HCT116 (cell line): ENCODE data around the gene C1orf50. TPM values are rescaled to one million over a fixed set of nuclear protein-coding genes. Genes with fewer than 3 reads are reported as not detected.

Experiments
- ATAC-seq: fragments of 200-7000 bp; cut with Tn5 transposase; 2 replicates; pipeline ENCODE4 v1.9.1; 2020; ENCODE audit warnings: mild to moderate bottlenecking, moderate library complexity
- BruUV-seq: library from RNA; stranded (reverse); fragments of 400-500 nt; replicated peaks from 2 replicates; lab custom pipeline; 2021; lab: Mats Ljungman, UMichigan
- CTCF ChIA-PET: fragments of 300-600 bp; sonication (Branson Sonifier 250); formaldehyde crosslinking; loops from one replicate; lab custom pipeline; 2021; ENCODE audit warnings: antibody characterized with exemption; lab: Charles Lee
- POLR2A ChIA-PET: fragments of 300-600, 350-600 bp; sonication (Branson Sonifier 250); formaldehyde crosslinking; loops from one replicate; lab custom pipeline; 2021; ENCODE audit warnings: antibody characterized with exemption; lab: Charles Lee
- RAD21 ChIA-PET, 2 experiments: fragments of 300-600 bp; sonication (Branson Sonifier 250); formaldehyde crosslinking; loops; one replicate each; lab custom pipeline; 2023; ENCODE audit warnings: low total read pairs in 2 of 2; ENCODE audit not compliant: uncharacterized antibody in 2 of 2, unreplicated experiment in 2 of 2, low non-redundant PET in 1 of 2; lab: Charles Lee
- DNase-seq: peaks from one replicate; pipeline ENCODE4 v3.0.0-alpha.2; 2010; ENCODE audit warnings: low read depth, low spot score
- H2AFZ ChIP-seq: fragments of 200-600 bp; shearing (Covaris generic), sonication (generic); 2 replicates; pipeline ENCODE4 v1.6.1; 2017; ENCODE audit warnings: low read depth, mixed run types, mixed read lengths, antibody characterized with exemption, low read length; ENCODE audit not compliant: poor library complexity, severe bottlenecking
- H3K27ac ChIP-seq: 2 replicates; pipeline ENCODE4 v1.5.1; 2012; ENCODE audit warnings: low read depth, low read length
- H3K27me3 ChIP-seq: fragments of 200-600 bp; sonication (generic); 2 replicates; pipeline ENCODE4 v1.6.1; 2016; ENCODE audit warnings: mixed run types, low read length, mixed read lengths; ENCODE audit not compliant: insufficient read depth
- H3K36me3 ChIP-seq, 2 experiments: fragments of 200-500 bp in 1 of 2; fragments of 200-600 bp in 1 of 2; sonication (Bioruptor generic) in 1 of 2; sonication (generic) in 1 of 2; 2 replicates each; pipeline versions ENCODE4 v1.5.1 to v1.6.1; 2014 to 2016; ENCODE audit warnings: low read length in 2 of 2, inconsistent platforms in 1 of 2, mixed read lengths in 1 of 2, mixed run types in 1 of 2; ENCODE audit not compliant: insufficient read depth in 2 of 2, control insufficient read depth in 1 of 2
- H3K4me1 ChIP-seq, 2 experiments: fragments of 200-600 bp in 1 of 2; sonication (generic) in 1 of 2; 2 replicates each; pipeline versions ENCODE4 v1.5.1 to v1.6.1; 2012 to 2017; ENCODE audit warnings: low read length in 2 of 2, inconsistent platforms in 1 of 2, mild to moderate bottlenecking in 1 of 2, mixed read lengths in 1 of 2, mixed run types in 1 of 2, moderate library complexity in 1 of 2; ENCODE audit not compliant: insufficient read depth in 2 of 2, control insufficient read depth in 1 of 2
- H3K4me2 ChIP-seq: fragments of 200-600 bp; sonication (generic); 2 replicates; pipeline ENCODE4 v1.6.1; 2017; ENCODE audit warnings: mixed run types, low read length, mixed read lengths
- H3K4me3 ChIP-seq, 2 experiments: fragments of 200-600 bp in 1 of 2; sonication (generic) in 1 of 2; replicated peaks in 1 of 2; 2 replicates each; pipeline ENCODE4 v1.5.1; 2011 to 2016; ENCODE audit warnings: low read length in 2 of 2, control low read depth in 1 of 2, low read depth in 1 of 2, mild to moderate bottlenecking in 1 of 2, mixed read lengths in 1 of 2, mixed run types in 1 of 2
- H3K79me2 ChIP-seq: fragments of 200-600 bp; sonication (generic); 2 replicates; pipeline ENCODE4 v1.6.1; 2017; ENCODE audit warnings: mild to moderate bottlenecking, mixed run types, low read length, moderate library complexity, mixed read lengths; ENCODE audit not compliant: insufficient read depth
- H3K9ac ChIP-seq: fragments of 200-600 bp; sonication (generic); 2 replicates; pipeline ENCODE4 v1.6.1; 2016; ENCODE audit warnings: low read length, mixed read lengths
- H3K9me2 ChIP-seq: fragments of 200-600 bp; sonication (generic), shearing (Covaris generic); 2 replicates; pipeline ENCODE4 v1.6.1; 2017; ENCODE audit warnings: mixed run types, mild to moderate bottlenecking, moderate library complexity; ENCODE audit not compliant: insufficient read depth
- H3K9me3 ChIP-seq, 2 experiments: fragments of 200-500 bp in 1 of 2; fragments of 200-600 bp in 1 of 2; sonication (Bioruptor generic) in 1 of 2; sonication (generic) in 1 of 2; 2 replicates each; pipeline ENCODE4 v1.6.1; 2014 to 2017; ENCODE audit warnings: low read length in 2 of 2, mixed read lengths in 2 of 2, inconsistent platforms in 1 of 2, low read depth in 1 of 2, mild to moderate bottlenecking in 1 of 2, mixed run types in 1 of 2, moderate library complexity in 1 of 2; ENCODE audit not compliant: control insufficient read depth in 1 of 2, insufficient read depth in 1 of 2
- H4K20me1 ChIP-seq: fragments of 200-600 bp; sonication (generic), shearing (Covaris generic); 2 replicates; pipeline ENCODE4 v1.6.1; 2017; ENCODE audit warnings: mixed run types, mild to moderate bottlenecking, moderate library complexity; ENCODE audit not compliant: insufficient read depth
- CEBPB ChIP-seq: IDR thresholded peaks from 2 replicates; pipeline ENCODE4 v1.6.1; 2012; ENCODE audit warnings: low read depth
- ELF1 ChIP-seq: IDR thresholded peaks from 2 replicates; pipeline ENCODE4 v1.6.1; 2012; ENCODE audit warnings: low read depth, borderline replicate concordance
- EZH2 ChIP-seq: fragments of 200-600 bp; sonication (generic); IDR thresholded peaks from 2 replicates; pipeline ENCODE4 v1.6.1; 2017; ENCODE audit warnings: antibody characterized with exemption, mixed run types
- EZH2phosphoT487 ChIP-seq: fragments of 200-600 bp; IDR thresholded peaks from 2 replicates; pipeline ENCODE4 v1.6.1; 2018; ENCODE audit warnings: antibody characterized with exemption, borderline replicate concordance
- JUND ChIP-seq: IDR thresholded peaks from 2 replicates; pipeline ENCODE4 v1.6.1; 2012
- POLR2AphosphoS5 ChIP-seq: IDR thresholded peaks from 2 replicates; pipeline ENCODE4 v1.6.1; 2011; ENCODE audit warnings: mild to moderate bottlenecking, low read depth, low read length, moderate library complexity
- RAD21 ChIP-seq: IDR thresholded peaks from 2 replicates; pipeline ENCODE4 v1.6.1; 2012; ENCODE audit warnings: low read depth, mild to moderate bottlenecking
- SIN3A ChIP-seq: IDR thresholded peaks from 2 replicates; pipeline ENCODE4 v1.6.1; 2012; ENCODE audit warnings: low read depth
- SP1 ChIP-seq: IDR thresholded peaks from 2 replicates; pipeline ENCODE4 v1.6.1; 2012; ENCODE audit warnings: low read depth
- TCF7L2 ChIP-seq: IDR thresholded peaks from 2 replicates; pipeline ENCODE4 v1.7.0; 2011; ENCODE audit warnings: borderline replicate concordance, inconsistent platforms; ENCODE audit not compliant: insufficient read depth, insufficient read length; ENCODE audit errors: extremely low read depth
- YY1 ChIP-seq: IDR thresholded peaks from 2 replicates; pipeline ENCODE4 v1.6.1; 2011; ENCODE audit warnings: low read length, low read depth, moderate library complexity, mild to moderate bottlenecking; ENCODE audit not compliant: insufficient replicate concordance; ENCODE audit errors: extremely low read depth
- intact Hi-C: fragments of 100-400 bp; cut with micrococcal nuclease; formaldehyde crosslinking; loops from 2 replicates; pipeline ENCODE4 v1.10.0; 2022
- total RNA-seq: library from RNA; stranded (reverse); gene quantifications from one replicate; pipeline ENCODE4 v1.2.1, GENCODE V29; 2021; ENCODE audit not compliant: unreplicated experiment
- TF ChIP-seq, protein P1 (sequence below): IDR thresholded peaks from 2 replicates; pipeline ENCODE4 v1.6.1; 2012; ENCODE audit warnings: low read depth
- TF ChIP-seq, protein P2 (sequence below), 3 experiments: fragments of 200-600 bp in 1 of 3; sonication (generic) in 1 of 3; IDR thresholded peaks in 2 of 3; conservative IDR thresholded peaks in 1 of 3; 2 replicates each; pipeline ENCODE4 v1.5.1; 2012 to 2017; ENCODE audit warnings: low read depth in 2 of 3, low read length in 2 of 3, antibody characterized with exemption in 1 of 3, borderline replicate concordance in 1 of 3, control low read depth in 1 of 3, mild to moderate bottlenecking in 1 of 3, mixed read lengths in 1 of 3, mixed run types in 1 of 3, moderate library complexity in 1 of 3; ENCODE audit not compliant: insufficient read depth in 1 of 3

Gene C1orf50
- total RNA-seq, 1 experiment from 2014 or later = 5.8 TPM

DNA sequence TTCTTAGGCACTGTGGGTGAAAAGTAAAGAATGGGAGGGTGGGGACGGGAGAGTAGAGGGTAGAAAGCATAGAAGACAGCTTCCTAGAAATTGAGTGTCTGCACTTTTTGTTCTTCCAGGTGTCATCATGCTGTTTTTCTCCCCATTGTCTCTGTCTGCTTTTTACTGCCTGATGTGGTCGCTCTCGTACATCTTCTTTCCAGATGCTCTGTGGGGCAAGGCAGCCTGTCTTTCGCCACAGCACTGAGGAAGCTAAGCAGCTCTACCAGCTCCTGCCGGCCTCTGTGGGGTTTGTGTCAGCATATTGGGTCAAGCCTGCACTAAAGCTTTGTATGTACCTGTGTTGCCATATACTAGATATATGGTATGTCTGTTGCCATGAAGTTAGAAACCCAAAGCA, 30.9 kb downstream of the C1orf50 start (continued):
- TF ChIP-seq, protein P1, sequence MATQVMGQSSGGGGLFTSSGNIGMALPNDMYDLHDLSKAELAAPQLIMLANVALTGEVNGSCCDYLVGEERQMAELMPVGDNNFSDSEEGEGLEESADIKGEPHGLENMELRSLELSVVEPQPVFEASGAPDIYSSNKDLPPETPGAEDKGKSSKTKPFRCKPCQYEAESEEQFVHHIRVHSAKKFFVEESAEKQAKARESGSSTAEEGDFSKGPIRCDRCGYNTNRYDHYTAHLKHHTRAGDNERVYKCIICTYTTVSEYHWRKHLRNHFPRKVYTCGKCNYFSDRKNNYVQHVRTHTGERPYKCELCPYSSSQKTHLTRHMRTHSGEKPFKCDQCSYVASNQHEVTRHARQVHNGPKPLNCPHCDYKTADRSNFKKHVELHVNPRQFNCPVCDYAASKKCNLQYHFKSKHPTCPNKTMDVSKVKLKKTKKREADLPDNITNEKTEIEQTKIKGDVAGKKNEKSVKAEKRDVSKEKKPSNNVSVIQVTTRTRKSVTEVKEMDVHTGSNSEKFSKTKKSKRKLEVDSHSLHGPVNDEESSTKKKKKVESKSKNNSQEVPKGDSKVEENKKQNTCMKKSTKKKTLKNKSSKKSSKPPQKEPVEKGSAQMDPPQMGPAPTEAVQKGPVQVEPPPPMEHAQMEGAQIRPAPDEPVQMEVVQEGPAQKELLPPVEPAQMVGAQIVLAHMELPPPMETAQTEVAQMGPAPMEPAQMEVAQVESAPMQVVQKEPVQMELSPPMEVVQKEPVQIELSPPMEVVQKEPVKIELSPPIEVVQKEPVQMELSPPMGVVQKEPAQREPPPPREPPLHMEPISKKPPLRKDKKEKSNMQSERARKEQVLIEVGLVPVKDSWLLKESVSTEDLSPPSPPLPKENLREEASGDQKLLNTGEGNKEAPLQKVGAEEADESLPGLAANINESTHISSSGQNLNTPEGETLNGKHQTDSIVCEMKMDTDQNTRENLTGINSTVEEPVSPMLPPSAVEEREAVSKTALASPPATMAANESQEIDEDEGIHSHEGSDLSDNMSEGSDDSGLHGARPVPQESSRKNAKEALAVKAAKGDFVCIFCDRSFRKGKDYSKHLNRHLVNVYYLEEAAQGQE = no peak
- TF ChIP-seq POLR2AphosphoS5 (no peak), EZH2phosphoT487 (no peak)
- TF ChIP-seq, all 23 proteins: peak for 0

DNA sequence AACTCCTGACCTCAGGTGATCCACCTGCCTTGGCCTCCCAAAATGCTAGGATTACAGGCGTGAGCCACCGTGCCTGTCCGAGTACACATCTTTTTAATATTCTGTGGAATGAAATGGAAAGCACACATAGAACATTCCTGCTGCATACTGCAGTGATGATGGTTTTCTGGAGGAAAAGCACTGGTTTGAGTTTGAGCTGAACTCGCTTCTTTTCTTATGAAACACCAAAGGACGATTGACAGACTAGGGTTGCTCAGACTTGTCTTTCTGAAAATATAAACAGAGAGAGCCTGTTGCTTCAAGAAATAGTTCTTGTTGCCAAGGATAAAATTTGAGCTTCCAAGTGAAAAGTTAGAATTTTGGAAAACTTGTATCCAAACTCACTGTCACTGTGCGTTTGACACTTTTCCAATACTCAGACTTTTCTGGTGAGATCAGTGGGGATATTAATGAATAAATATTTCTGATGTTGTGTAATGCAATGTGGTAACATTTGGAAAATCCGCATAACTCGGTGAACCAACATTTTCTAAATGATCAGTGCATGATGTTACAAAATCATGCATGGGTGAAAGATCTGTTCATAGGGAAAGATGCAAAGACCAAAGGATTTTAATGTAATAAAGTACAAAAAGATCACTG, 34.9 kb downstream of the C1orf50 start:
- Histone ChIP-seq H3K9me2 (no peaks in the 10 kb centered on the region), H3K4me1 (no peaks in the 10 kb centered on the region), H3K79me2 (no peaks in the 10 kb centered on the region), H3K27me3 (no peaks in the 10 kb centered on the region), H3K4me3 (no peak overlapping the region), H2AFZ (no peak overlapping the region), H3K9me3 (no peaks in the 10 kb centered on the region), H4K20me1 (no peaks in the 10 kb centered on the region)
- DNase-seq (no peak), ATAC-seq (no peak)
- POLR2A ChIA-PET = no interaction called here
- RAD21 ChIA-PET = no interaction called here
- intact Hi-C loops = no loop called here
- BruUV-seq = no TSS peak
- TF ChIP-seq CEBPB (no peak), RAD21 (no peak), YY1 (no peak), TCF7L2 (no peak), ELF1 (no peak), SIN3A (no peak), JUND (no peak), SP1 (no peak), EZH2 (no peak)
- TF ChIP-seq, protein P1 = no peak
- TF ChIP-seq, protein P2, sequence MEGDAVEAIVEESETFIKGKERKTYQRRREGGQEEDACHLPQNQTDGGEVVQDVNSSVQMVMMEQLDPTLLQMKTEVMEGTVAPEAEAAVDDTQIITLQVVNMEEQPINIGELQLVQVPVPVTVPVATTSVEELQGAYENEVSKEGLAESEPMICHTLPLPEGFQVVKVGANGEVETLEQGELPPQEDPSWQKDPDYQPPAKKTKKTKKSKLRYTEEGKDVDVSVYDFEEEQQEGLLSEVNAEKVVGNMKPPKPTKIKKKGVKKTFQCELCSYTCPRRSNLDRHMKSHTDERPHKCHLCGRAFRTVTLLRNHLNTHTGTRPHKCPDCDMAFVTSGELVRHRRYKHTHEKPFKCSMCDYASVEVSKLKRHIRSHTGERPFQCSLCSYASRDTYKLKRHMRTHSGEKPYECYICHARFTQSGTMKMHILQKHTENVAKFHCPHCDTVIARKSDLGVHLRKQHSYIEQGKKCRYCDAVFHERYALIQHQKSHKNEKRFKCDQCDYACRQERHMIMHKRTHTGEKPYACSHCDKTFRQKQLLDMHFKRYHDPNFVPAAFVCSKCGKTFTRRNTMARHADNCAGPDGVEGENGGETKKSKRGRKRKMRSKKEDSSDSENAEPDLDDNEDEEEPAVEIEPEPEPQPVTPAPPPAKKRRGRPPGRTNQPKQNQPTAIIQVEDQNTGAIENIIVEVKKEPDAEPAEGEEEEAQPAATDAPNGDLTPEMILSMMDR (IDR thresholded peaks at IDR 0.05 in 2 of 3, conservative IDR thresholded peaks at IDR 0.05 in 1 of 3; ENCODE audit: borderline replicate concordance in 1 of 3, insufficient read depth in 1 of 3, low read depth in 2 of 3, low read length in 2 of 3) = no peak
- TF ChIP-seq, all 23 proteins: peak for 0
- no peak overlapping the region for H3K9ac ChIP-seq
- no peaks in the 10 kb centered on the region for H3K36me3 ChIP-seq
- H3K27ac ChIP-seq = no peak overlapping the region
- H3K4me2 ChIP-seq = no peak overlapping the region
- CTCF ChIA-PET = no interaction called here
